HepG2 (cell line): ENCODE results near the gene MCRIP2. TPM values are rescaled to one million over a fixed set of nuclear protein-coding genes. Genes with fewer than 3 reads are reported as not detected.

Experiments
- BHLHE40 ChIP-seq: IDR thresholded peaks from 2 replicates; pipeline ENCODE4 v1.6.1; 2011; ENCODE audit warnings: low read length, improper control_type of control experiment
- BORCS8-MEF2B ChIP-seq: sonication (generic); formaldehyde crosslinking; IDR thresholded peaks from 2 replicates; pipeline ENCODE4 v1.8.0; 2022; ENCODE audit warnings: mild to moderate bottlenecking, missing genetic modification reagents
- DPF2 ChIP-seq: sonication (generic); formaldehyde crosslinking; IDR thresholded peaks from 2 replicates; pipeline ENCODE4 v1.4.0; 2020; ENCODE audit warnings: mild to moderate bottlenecking, low read depth, missing genetic modification reagents, borderline replicate concordance
- ELF3 ChIP-seq: IDR thresholded peaks from 2 replicates; pipeline ENCODE4 v1.6.1; 2016; ENCODE audit warnings: missing genetic modification reagents, missing compliant biosample characterization
- IRF1 ChIP-seq: sonication (generic); formaldehyde crosslinking; IDR thresholded peaks from 2 replicates; pipeline ENCODE4 v1.4.0; 2020; ENCODE audit warnings: low read depth, mild to moderate bottlenecking, missing genetic modification reagents
- MTA1 ChIP-seq: sonication (generic); formaldehyde crosslinking; IDR thresholded peaks from 2 replicates; pipeline ENCODE4 v1.4.0; 2020; ENCODE audit warnings: missing genetic modification reagents, mild to moderate bottlenecking, borderline replicate concordance
- NKX3-1 ChIP-seq: sonication (generic); formaldehyde crosslinking; IDR thresholded peaks from 2 replicates; pipeline ENCODE4 v1.5.0; 2020; ENCODE audit warnings: missing genetic modification reagents
- NR2F6 ChIP-seq, 2 experiments: IDR thresholded peaks; 2 replicates each; pipeline ENCODE4 v1.6.1; 2016; ENCODE audit warnings: antibody characterized with exemption in 1 of 2, mild to moderate bottlenecking in 1 of 2
- POLR2AphosphoS2 ChIP-seq: IDR thresholded peaks from 2 replicates; pipeline ENCODE4 v1.6.1; 2011; ENCODE audit warnings: low read depth, low read length, improper control_type of control experiment
- SMAD1 ChIP-seq: sonication (generic); formaldehyde crosslinking; IDR thresholded peaks from 2 replicates; pipeline ENCODE4 v1.4.0; 2020; ENCODE audit warnings: missing genetic modification reagents, low read depth, mild to moderate bottlenecking, borderline replicate concordance
- YY1 ChIP-seq: IDR thresholded peaks from 2 replicates; pipeline ENCODE4 v1.6.1; 2011; ENCODE audit warnings: low read length, low read depth, moderate library complexity, mild to moderate bottlenecking; ENCODE audit not compliant: insufficient read depth, insufficient replicate concordance
- ZBTB38 ChIP-seq: sonication (generic); formaldehyde crosslinking; IDR thresholded peaks from 2 replicates; pipeline ENCODE4 v1.5.1; 2020; ENCODE audit warnings: mild to moderate bottlenecking, missing genetic modification reagents
- ZNF546 ChIP-seq: sonication (generic); formaldehyde crosslinking; conservative IDR thresholded peaks from 2 replicates; pipeline ENCODE4 v1.8.1; 2023; ENCODE audit warnings: mild to moderate bottlenecking, missing genetic modification reagents
- ZNF639 ChIP-seq: conservative IDR thresholded peaks from 2 replicates; pipeline ENCODE4 v1.6.1; 2018; ENCODE audit warnings: missing genetic modification reagents
- ZNF672 ChIP-seq: sonication (generic); formaldehyde crosslinking; IDR thresholded peaks from 2 replicates; pipeline ENCODE4 v1.8.1; 2022; ENCODE audit warnings: missing genetic modification reagents
- ZNF749 ChIP-seq: sonication (generic); formaldehyde crosslinking; IDR thresholded peaks from 2 replicates; pipeline ENCODE4 v1.8.0; 2022; ENCODE audit warnings: mild to moderate bottlenecking, missing genetic modification reagents, moderate library complexity, borderline replicate concordance
- ZNF772 ChIP-seq: sonication (generic); formaldehyde crosslinking; IDR thresholded peaks from 2 replicates; pipeline ENCODE4 v1.5.0; 2020; ENCODE audit warnings: mild to moderate bottlenecking, missing genetic modification reagents
- ZNF788 ChIP-seq: sonication (generic); formaldehyde crosslinking; IDR thresholded peaks from 2 replicates; pipeline ENCODE4 v1.5.0; 2020; ENCODE audit warnings: mild to moderate bottlenecking, missing genetic modification reagents, borderline replicate concordance
- polyA plus RNA-seq, 8 experiments: library from polyadenylated mRNA; depleted of rRNA in 3 of 8; stranded (reverse) in 7 of 8; unstranded in 1 of 8; fragments of >200 nt; fragmentation: Illumina TruSeq in 4 of 8; extraction: Trizol in 4 of 8; gene quantifications; 2 replicates each; pipeline versions ENCODE4 v1.2.1 to v1.2.3, GENCODE V29; 2011 to 2016; ENCODE audit warnings: low read depth in 4 of 8, missing spikeins in 1 of 8, mixed read lengths in 1 of 8; ENCODE audit not compliant: insufficient read depth in 1 of 8
- total RNA-seq, 5 experiments: library from RNA; depleted of rRNA; stranded (reverse); fragments of >200 nt; fragmentation: Illumina TruSeq; extraction: Trizol; gene quantifications; 2 replicates each; pipeline ENCODE4 v1.2.3, GENCODE V29; 2016; ENCODE audit warnings: low read depth in 1 of 5
- TF ChIP-seq, protein P1 (sequence below): sonication (generic); formaldehyde crosslinking; conservative IDR thresholded peaks from 2 replicates; pipeline ENCODE4 v1.4.0; 2020; ENCODE audit warnings: mild to moderate bottlenecking, missing genetic modification reagents, moderate library complexity
- TF ChIP-seq, protein P2 (sequence below): sonication (generic); formaldehyde crosslinking; conservative IDR thresholded peaks from 2 replicates; pipeline ENCODE4 v1.8.0; 2022; ENCODE audit warnings: low read depth, missing genetic modification reagents

Gene MCRIP2
- total and polyA plus RNA-seq, 2 of the 13 experiments (the other 11 are each of a cell fraction or from before 2014, with no cell fraction given): 39.6 to 76.7 TPM

GRCh38 chr16:695355-696089 lies 53.9 kb downstream of the MCRIP2 start (continued):
- TF ChIP-seq IRF1 (CRISPR knock-in tag) (no peak), NKX3-1 (CRISPR knock-in tag) (0 out of 2 replicates have a peak, but pooled peaks have one; percentile 63), BHLHE40 (peak; percentile 25; the same call in 1 of the 2 replicates), DPF2 (no peak), YY1 (peak; percentile 15), ZNF772 (CRISPR knock-in tag) (peak; percentile 83; the same call in 1 of the 2 replicates), ZNF672 (CRISPR knock-in tag) (0 out of 2 replicates have a peak, but pooled peaks have one; percentile 68), ZNF749 (CRISPR knock-in tag) (peak; percentile 78), POLR2AphosphoS2 (no peak), BORCS8-MEF2B (CRISPR knock-in tag) (peak; percentile 64; the same call in 1 of the 2 replicates), MTA1 (CRISPR knock-in tag) (peak; percentile 32; the same call in 1 of the 2 replicates), NR2F6 (IDR thresholded peaks at IDR 0.05) (no peak), NR2F6 (CRISPR knock-in tag; IDR thresholded peaks at IDR 0.05) (peak; percentile 36; the same call in 1 of the 2 replicates), SMAD1 (peak; percentile 50; the same call in 1 of the 2 replicates), ZNF639 (0 out of 2 replicates have a peak, but pooled peaks have one; percentile 33), ZBTB38 (CRISPR knock-in tag) (peak; percentile 75), ELF3 (peak; percentile 25; the same call in 1 of the 2 replicates), ZNF788 (CRISPR knock-in tag) (peak; percentile 86), ZNF546 (0 out of 2 replicates have a peak, but pooled peaks have one; percentile 48)
- TF ChIP-seq, protein P1, sequence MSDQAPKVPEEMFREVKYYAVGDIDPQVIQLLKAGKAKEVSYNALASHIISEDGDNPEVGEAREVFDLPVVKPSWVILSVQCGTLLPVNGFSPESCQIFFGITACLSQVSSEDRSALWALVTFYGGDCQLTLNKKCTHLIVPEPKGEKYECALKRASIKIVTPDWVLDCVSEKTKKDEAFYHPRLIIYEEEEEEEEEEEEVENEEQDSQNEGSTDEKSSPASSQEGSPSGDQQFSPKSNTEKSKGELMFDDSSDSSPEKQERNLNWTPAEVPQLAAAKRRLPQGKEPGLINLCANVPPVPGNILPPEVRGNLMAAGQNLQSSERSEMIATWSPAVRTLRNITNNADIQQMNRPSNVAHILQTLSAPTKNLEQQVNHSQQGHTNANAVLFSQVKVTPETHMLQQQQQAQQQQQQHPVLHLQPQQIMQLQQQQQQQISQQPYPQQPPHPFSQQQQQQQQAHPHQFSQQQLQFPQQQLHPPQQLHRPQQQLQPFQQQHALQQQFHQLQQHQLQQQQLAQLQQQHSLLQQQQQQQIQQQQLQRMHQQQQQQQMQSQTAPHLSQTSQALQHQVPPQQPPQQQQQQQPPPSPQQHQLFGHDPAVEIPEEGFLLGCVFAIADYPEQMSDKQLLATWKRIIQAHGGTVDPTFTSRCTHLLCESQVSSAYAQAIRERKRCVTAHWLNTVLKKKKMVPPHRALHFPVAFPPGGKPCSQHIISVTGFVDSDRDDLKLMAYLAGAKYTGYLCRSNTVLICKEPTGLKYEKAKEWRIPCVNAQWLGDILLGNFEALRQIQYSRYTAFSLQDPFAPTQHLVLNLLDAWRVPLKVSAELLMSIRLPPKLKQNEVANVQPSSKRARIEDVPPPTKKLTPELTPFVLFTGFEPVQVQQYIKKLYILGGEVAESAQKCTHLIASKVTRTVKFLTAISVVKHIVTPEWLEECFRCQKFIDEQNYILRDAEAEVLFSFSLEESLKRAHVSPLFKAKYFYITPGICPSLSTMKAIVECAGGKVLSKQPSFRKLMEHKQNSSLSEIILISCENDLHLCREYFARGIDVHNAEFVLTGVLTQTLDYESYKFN (CRISPR knock-in tag): no peak; the same call in 1 of the 2 replicates
- TF ChIP-seq, protein P2, sequence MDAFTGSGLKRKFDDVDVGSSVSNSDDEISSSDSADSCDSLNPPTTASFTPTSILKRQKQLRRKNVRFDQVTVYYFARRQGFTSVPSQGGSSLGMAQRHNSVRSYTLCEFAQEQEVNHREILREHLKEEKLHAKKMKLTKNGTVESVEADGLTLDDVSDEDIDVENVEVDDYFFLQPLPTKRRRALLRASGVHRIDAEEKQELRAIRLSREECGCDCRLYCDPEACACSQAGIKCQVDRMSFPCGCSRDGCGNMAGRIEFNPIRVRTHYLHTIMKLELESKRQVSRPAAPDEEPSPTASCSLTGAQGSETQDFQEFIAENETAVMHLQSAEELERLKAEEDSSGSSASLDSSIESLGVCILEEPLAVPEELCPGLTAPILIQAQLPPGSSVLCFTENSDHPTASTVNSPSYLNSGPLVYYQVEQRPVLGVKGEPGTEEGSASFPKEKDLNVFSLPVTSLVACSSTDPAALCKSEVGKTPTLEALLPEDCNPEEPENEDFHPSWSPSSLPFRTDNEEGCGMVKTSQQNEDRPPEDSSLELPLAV (CRISPR knock-in tag): 0 out of 2 replicates have a peak, but pooled peaks have one; percentile 44
